ENCODE measurements around the gene SNX4. TPM values are rescaled to one million over a fixed set of nuclear protein-coding genes. Genes with fewer than 3 reads are reported as not detected.
"Not testable (repeated sequence)": the region's sequence is repeated elsewhere in the genome, so short reads cannot be mapped to it uniquely, and the experiment has no call there.

The SNX4 gene
- total RNA-seq, result 41.4 TPM
- long read RNA-seq, transcript SNX4-201 (14 exons, 2,513 nt), result major isoform, 110 of 126 reads
- long read RNA-seq, partial matches to known transcripts, result 0 of 126 reads
- long read RNA-seq, other reads (novel, unspliced or antisense), result 15 of 126 reads

DNA sequence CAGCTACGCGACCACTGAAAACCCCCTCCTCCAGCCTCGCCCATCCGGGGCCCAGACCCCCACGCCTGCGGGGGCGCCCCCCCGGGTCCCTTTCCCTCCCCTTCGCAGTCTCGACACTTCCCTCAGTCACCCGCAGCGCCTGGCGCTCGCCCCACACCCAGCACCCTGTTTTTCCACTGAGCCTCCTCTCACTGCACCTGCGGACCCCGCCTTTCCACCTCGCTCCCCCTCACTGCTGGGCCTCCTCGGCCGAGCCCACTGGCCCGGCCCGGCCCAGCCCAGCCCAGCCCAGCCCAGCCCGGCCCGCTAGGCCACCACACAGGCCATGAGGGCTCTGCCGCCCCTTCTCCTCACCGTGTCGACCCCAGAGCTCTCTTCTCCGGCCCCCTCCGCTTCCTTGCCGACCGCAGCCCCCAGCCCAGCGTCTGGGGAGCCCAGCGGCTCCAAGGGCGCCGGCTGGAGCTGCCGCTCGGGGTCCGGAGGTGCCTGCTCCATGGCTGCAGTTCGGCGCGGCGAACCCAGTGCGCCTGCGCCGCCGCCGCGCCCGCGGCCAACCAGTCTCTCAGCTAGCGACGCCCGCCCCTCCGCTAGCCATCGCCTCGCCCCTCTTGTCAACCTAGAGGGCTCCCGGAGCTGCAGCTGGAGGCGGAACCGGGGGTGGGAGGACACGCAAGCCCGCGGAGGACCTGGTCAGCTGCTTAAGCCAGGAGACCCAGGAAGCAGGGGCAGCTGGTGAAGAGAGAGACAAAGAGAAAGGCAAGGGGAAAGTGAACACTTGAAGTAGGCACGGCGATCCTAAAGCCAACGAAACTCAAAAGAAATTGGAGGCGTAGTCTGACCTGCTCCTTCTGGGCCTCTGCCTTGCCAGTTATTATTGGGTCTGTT, at the start of gene SNX4:
SNX4 (minus strand) TSS at position 525 of the 885 bp plus-strand sequence; CDS start at position 495, 30 bp downstream.
- Histone ChIP-seq H3K27me3 (no peaks in the 10 kb centered on the region), H3K36me3 (peaks cover 21% of the 10 kb centered on the region), H3K4me1 (peaks cover 14% of the 10 kb centered on the region), H3K9me3 (no peaks in the 10 kb centered on the region), H3K27ac (peak within 1 kb of the TSS; percentile 87), H3K4me3 (peak within 1 kb of the TSS; percentile 87)
- ATAC-seq (peak; percentile 99), DNase-seq (peak; percentile 98)
- TF ChIP-seq, protein P1, sequence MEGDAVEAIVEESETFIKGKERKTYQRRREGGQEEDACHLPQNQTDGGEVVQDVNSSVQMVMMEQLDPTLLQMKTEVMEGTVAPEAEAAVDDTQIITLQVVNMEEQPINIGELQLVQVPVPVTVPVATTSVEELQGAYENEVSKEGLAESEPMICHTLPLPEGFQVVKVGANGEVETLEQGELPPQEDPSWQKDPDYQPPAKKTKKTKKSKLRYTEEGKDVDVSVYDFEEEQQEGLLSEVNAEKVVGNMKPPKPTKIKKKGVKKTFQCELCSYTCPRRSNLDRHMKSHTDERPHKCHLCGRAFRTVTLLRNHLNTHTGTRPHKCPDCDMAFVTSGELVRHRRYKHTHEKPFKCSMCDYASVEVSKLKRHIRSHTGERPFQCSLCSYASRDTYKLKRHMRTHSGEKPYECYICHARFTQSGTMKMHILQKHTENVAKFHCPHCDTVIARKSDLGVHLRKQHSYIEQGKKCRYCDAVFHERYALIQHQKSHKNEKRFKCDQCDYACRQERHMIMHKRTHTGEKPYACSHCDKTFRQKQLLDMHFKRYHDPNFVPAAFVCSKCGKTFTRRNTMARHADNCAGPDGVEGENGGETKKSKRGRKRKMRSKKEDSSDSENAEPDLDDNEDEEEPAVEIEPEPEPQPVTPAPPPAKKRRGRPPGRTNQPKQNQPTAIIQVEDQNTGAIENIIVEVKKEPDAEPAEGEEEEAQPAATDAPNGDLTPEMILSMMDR (IDR thresholded peaks at IDR 0.05), result no peak
- intact Hi-C loops (cut with DNase I), result no loop called here

DNA sequence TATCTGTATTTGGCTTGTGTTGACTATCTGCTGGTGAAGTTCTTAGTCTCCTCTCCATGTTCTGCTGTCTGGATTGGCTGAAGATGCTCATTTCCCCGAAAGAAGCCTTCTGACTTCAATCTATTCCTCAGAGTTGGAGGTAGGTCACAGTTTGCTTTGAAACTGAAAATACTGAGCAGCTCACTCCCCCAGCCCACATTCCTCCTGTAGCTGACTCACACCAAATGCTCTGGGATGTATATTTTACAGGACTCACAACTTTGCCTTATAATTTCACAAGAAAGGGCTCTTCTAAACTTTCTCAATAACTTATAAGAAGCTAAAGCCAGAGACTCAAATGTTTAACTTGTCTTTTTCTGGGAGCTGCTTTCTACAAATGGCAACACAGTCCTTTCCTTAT, 36.3 kb upstream of the SNX4 start:
- H3K36me3 ChIP-seq, result peaks cover 60% of the 10 kb centered on the region
- no peak overlapping the region for H3K27ac ChIP-seq
- ATAC-seq (no peak), DNase-seq (no peak)
- H3K4me3 ChIP-seq, result no peak overlapping the region
- no peaks in the 10 kb centered on the region for H3K27me3 ChIP-seq
- intact Hi-C loops (cut with DNase I), result no loop called here
- H3K4me1 ChIP-seq, result no peaks in the 10 kb centered on the region
- no peaks in the 10 kb centered on the region for H3K9me3 ChIP-seq
- TF ChIP-seq, protein P1 (IDR thresholded peaks at IDR 0.05), result no peak

DNA sequence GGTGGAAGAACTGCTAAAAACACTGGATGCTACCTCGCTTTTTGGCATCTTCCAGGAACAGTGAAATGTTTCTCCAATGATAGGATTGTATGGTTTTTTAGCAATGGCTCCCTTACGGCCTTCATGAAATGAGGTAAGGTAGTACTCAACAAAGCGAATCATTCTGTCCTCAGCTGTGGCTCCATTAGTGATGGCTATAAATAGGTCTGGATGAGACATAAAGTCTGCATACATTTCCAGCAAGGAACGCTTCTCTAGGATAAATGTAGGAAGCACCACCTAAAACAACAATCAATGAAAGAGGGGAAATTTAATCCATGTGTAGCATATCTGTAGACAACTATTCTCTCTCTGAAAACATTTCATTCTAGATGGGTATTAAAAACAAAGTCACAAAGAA, 32.4 kb upstream of the SNX4 start:
- Histone ChIP-seq H3K27me3 (no peaks in the 10 kb centered on the region), H3K27ac (no peak overlapping the region), H3K9me3 (no peaks in the 10 kb centered on the region), H3K4me3 (no peak overlapping the region), H3K36me3 (peaks cover 50% of the 10 kb centered on the region), H3K4me1 (no peaks in the 10 kb centered on the region)
- no peak for ATAC-seq
- intact Hi-C loops (cut with DNase I), result no loop called here
- TF ChIP-seq, protein P1 (IDR thresholded peaks at IDR 0.05), result no peak
- DNase-seq, result no peak

DNA sequence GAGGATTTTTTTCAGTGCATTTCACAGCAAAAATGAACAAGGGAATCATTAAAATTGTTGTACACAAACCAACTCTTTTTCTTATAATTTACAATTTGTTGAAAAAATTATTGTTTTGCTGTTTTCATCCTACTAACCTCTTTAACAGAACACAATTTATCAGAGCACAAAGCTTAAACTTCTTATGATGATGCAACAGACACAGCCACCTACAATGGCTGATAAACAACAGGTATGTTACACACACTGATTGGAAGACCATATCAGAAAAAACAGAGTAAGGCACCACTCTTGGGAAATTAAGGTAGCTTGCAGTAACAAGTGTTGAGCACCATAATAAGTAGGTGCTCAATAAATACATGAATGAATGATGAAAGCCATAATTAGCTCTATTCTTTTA, 8.9 kb upstream of the SNX4 start:
- Histone ChIP-seq H3K4me3 (no peak overlapping the region), H3K27ac (no peak overlapping the region), H3K27me3 (no peaks in the 10 kb centered on the region), H3K36me3 (peaks cover 35% of the 10 kb centered on the region), H3K9me3 (no peaks in the 10 kb centered on the region), H3K4me1 (no peaks in the 10 kb centered on the region)
- no peak for DNase-seq
- TF ChIP-seq, protein P1 (IDR thresholded peaks at IDR 0.05), result no peak
- intact Hi-C loops (cut with DNase I), result no loop called here
- ATAC-seq, result no peak

DNA sequence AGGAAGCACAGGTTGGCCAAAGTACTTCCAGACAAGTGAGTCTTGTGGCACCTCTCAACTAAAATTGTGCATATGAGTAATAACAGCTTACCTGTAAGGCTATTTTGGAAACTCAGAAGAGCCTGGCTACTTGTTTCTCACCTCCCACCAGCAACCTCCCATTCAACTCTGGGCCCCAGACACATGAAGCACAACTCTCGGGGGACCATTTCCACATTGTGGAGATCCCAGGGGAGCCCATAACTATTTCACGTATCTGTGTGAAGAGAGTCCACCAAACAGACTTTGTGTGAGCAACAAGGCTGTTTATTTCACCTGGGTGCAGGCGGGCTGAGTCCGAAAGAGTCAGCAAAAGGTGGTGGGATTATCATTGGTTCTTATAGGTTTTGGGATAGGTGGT, 5.2 kb upstream of the SNX4 start:
- Histone ChIP-seq H3K36me3 (peaks cover 16% of the 10 kb centered on the region), H3K9me3 (no peaks in the 10 kb centered on the region), H3K4me1 (no peaks in the 10 kb centered on the region), H3K27me3 (no peaks in the 10 kb centered on the region), H3K4me3 (no peak overlapping the region), H3K27ac (no peak overlapping the region)
- ATAC-seq (no peak), DNase-seq (no peak)
- intact Hi-C loops (cut with DNase I), result no loop called here
- TF ChIP-seq, protein P1 (IDR thresholded peaks at IDR 0.05), result no peak

DNA sequence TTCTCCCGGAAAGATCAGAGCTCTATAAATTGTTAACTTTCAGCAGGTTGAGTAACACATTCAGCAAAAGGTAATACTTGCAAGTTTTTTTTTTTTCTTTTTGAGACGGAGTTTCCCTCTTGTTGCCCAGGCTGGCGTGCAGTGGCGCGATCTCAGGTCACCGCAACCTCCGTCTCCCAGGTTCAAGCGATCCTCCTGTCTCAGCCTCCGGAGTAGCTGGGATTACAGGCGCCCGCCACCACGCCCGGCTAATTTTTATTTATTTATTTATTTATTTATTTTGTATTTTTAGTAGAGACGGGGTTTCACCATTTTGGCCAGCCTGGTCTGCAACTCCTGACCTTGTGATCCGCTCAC, 539 bp upstream of the SNX4 start:
- H3K27ac ChIP-seq, result peak overlapping the region; percentile 87
- intact Hi-C loops (cut with DNase I); DNase-seq; ATAC-seq; H3K27me3 ChIP-seq; H3K9me3 ChIP-seq: not testable (repeated sequence)
- H3K4me1 ChIP-seq, result peaks cover 14% of the 10 kb centered on the region
- peaks cover 15% of the 10 kb centered on the region for H3K36me3 ChIP-seq
- peak overlapping the region; percentile 87 for H3K4me3 ChIP-seq

All from upper lobe of right lung (tissue), 1 donor.